Heart left ventricle (tissue), 13 donors: ENCODE data around the gene DSCAM.

ENCODE experiments used
- CTCF ChIP-seq, 12 donors: fragments of 200-600 bp; sonication (generic) in 4 of 12; IDR thresholded peaks; one replicate each; pipeline versions ENCODE4 v1.5.0 to v1.8.0; 2018 to 2022; ENCODE audit warnings: antibody characterized with exemption in 12 of 12, mild to moderate bottlenecking in 5 of 12
- POLR2A ChIP-seq, 2 donors: fragments of 450-650 bp; IDR thresholded peaks; one replicate each; pipeline ENCODE4 v1.6.1; 2017; ENCODE audit warnings: antibody characterized with exemption in 2 of 2, mild to moderate bottlenecking in 2 of 2, moderate library complexity in 2 of 2
- donor health status: ischemic (EF 13 %, LVEDD 7.1; RV severe dilation, severe dysfunction).
- donor health status: DM: no; HTN: yes; CAD: no.
- donor health status: DM: no; HTN: no; CAD: no.
- donor health status: ischemic (EF 25% LVEDD 6.9; RV normal size, moderate dysfunction).
- donor health status: ischemic (EF 25% LVEDD 5.7; RV mildly dilated, moderate dysfunction).
- donor health status: ischemic (EF 35%, LVEDD 5.7; RV mildly dilated, moderate dysfunction).
- donor health status: nonischemic (EF 11% LVEDD 7.7; RV severe dilation, severe dysfunction).
- donor health status: DM: yes; HTN: yes; CAD: no.
- donor health status: PGD.
- donor health status: ischemic (EF 29% LVEDD 5.4; RV normal size, mild dysfunction).
- donor health status: nonischemic (EF 23%, LVEDD 6.1; RV moderate dilation, normal function).

- no peak for TF ChIP-seq CTCF (IDR thresholded peaks at IDR 0.05)
- TF ChIP-seq POLR2A (IDR thresholded peaks at IDR 0.05): no peak
Observed at GRCh38 chr21:40194185-40194980, 652.6 kb downstream of the DSCAM start.
